Measurements from ENCODE around the gene SERF2. TPM values are rescaled to one million over a fixed set of nuclear protein-coding genes. Genes with fewer than 3 reads are reported as not detected.

Gene SERF2
- total RNA-seq, 4 donors from 2014 or later = 491 to 646 (median 617) TPM

- ATAC-seq (no peak), DNase-seq (no peak)
- no peak for TF ChIP-seq POLR2A (IDR thresholded peaks at IDR 0.05)
- no peak for TF ChIP-seq CTCF (IDR thresholded peaks at IDR 0.05 in 4 of 5, conservative IDR thresholded peaks at IDR 0.05 in 1 of 5)
- Histone ChIP-seq H3K27ac (no peak overlapping the region), H3K9me3 (no peaks in the 10 kb centered on the region), H3K36me3 (no peaks in the 10 kb centered on the region), H3K4me1 (no peaks in the 10 kb centered on the region), H3K4me3 (no peak overlapping the region), H3K27me3 (no peaks in the 10 kb centered on the region)
- intact Hi-C loops (cut with DNase I; ENCODE audit: low total_unique reads) (no loop called here), in situ Hi-C loops (cut with MboI; ENCODE audit: low sequenced_read_pairs in 4 of 4) (no loop called here)
These were observed 53.3 kb downstream of the SERF2 start for GRCh38 chr15:43845421-43845820.

MicroRNA genes within 50 kb of the gene (microRNA counts, 767-probe panel; counts per million panel counts)
- microRNA hsa-miR-1282 = 356 to 448 counts per million in 2 donors

Small RNAs within 50 kb of the gene (microRNA-seq; reads per million reads assigned to microRNA genes)
- gene MIR1282 (ENCODE audit: borderline replicate concordance in 2 of 2) = 0 reads per million in 2 donors

Other genes with a start within 250 kb of the SERF2 start
- 10 to 100 TPM; 14.4 to 41.2 (median 16.6) TPM for gene PPIP5K1, start 202.1 kb upstream of the SERF2 start, total RNA-seq
- gene CKMT1B, start 198.3 kb upstream of the SERF2 start, total RNA-seq = under 1 TPM in 1 of 4 donors, not detected in 3; 0.46 TPM
- under 1 TPM in 1 of 4 donors, not detected in 3; 0.41 TPM for gene STRC, start 173.5 kb upstream of the SERF2 start, total RNA-seq
- 1 to 10 TPM in 3 of 4 donors, under 1 TPM in 1; 0.29 to 2.1 (median 1.1) TPM for gene CATSPER2, start 143.5 kb upstream of the SERF2 start, total RNA-seq
- gene CKMT1A, start 98.5 kb upstream of the SERF2 start, total RNA-seq = under 1 TPM in 1 of 4 donors, not detected in 3; 0.41 TPM
- 10 to 100 TPM; 26.6 to 45.1 (median 30.3) TPM for gene PDIA3, start 45.9 kb upstream of the SERF2 start, total RNA-seq
- 1 to 10 TPM; 2.1 to 6.3 (median 2.6) TPM for gene ELL3, start 15.4 kb upstream of the SERF2 start, total RNA-seq
- under 1 TPM in 3 of 4 donors, not detected in 1; 0.18 to 0.82 (median 0.29) TPM for gene SERINC4, start 7.9 kb downstream of the SERF2 start, total RNA-seq
- gene HYPK, start 8.3 kb downstream of the SERF2 start, total RNA-seq = 10 to 100 TPM; 19.5 to 33.9 (median 24.7) TPM
- gene MFAP1, start 32.4 kb downstream of the SERF2 start, total RNA-seq = 10 to 100 TPM; 10.8 to 26.3 (median 14.7) TPM
- gene WDR76, start 34.7 kb downstream of the SERF2 start, total RNA-seq = 1 to 10 TPM in 1 of 4 donors, under 1 TPM in 3; 0.12 to 1.0 (median 0.37) TPM